VCaP (cell line): ENCODE data around the gene THADA.

Source experiments
- H3K27ac ChIP-seq: fragments of 450-650 bp; 2 replicates; pipeline ENCODE4 v1.5.1; 2017
- TF ChIP-seq, protein P1 (sequence below): fragments of 450-650 bp; conservative IDR thresholded peaks from 2 replicates; pipeline ENCODE4 v1.5.1; 2017; ENCODE audit warnings: mild to moderate bottlenecking, moderate library complexity

The THADA gene

DNA sequence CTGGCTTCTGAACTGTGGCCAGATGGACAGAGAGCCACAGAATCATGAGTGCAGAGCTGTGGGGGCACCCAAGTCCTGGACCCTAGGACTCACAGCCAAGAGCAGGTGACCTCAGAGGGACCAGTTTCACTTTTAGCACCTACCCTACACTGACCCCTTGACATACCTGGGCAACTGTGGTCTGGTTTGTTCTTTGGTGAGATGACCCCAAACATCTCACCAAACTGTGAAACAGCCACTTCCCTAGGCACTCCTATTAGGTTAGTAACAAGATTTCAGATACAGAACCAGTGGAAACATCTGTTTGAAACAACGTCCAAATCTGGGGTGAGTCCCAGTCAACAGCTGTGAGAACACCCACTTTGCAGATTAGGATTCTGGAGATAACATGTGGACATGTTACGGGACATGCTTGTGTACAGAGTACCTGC, 367.5 kb downstream of the THADA start:
- peak overlapping the region; percentile 99 for H3K27ac ChIP-seq
- TF ChIP-seq, protein P1, sequence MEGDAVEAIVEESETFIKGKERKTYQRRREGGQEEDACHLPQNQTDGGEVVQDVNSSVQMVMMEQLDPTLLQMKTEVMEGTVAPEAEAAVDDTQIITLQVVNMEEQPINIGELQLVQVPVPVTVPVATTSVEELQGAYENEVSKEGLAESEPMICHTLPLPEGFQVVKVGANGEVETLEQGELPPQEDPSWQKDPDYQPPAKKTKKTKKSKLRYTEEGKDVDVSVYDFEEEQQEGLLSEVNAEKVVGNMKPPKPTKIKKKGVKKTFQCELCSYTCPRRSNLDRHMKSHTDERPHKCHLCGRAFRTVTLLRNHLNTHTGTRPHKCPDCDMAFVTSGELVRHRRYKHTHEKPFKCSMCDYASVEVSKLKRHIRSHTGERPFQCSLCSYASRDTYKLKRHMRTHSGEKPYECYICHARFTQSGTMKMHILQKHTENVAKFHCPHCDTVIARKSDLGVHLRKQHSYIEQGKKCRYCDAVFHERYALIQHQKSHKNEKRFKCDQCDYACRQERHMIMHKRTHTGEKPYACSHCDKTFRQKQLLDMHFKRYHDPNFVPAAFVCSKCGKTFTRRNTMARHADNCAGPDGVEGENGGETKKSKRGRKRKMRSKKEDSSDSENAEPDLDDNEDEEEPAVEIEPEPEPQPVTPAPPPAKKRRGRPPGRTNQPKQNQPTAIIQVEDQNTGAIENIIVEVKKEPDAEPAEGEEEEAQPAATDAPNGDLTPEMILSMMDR, result no peak

DNA sequence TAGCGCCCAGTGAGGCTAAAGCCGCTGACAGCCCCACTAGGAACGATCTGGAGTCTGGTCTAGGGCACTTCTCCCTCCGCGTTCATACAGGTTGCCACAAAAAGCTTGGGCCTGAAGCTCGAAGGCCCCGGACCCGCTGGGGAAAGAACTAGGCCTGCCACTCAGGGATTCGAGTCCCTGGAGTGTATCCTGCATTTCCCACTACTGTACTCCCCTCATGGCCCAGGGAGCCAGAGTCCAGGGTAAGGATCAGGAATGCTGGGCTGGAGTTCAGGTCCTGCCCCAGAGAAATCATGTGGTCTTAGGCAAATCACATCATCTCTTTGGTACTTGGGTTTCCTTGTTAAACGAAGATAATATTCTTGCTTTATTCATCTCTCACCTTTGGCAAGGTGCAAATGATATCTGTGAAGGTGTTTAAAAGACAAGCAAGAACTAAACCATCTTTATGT, 368.0 kb downstream of the THADA start:
- TF ChIP-seq, protein P1, result 0 out of 2 replicates have a peak, but pooled peaks have one; percentile 1
- H3K27ac ChIP-seq, result peak overlapping the region; percentile 99

GRCh38 chr2:43226955-43227829, 368.6 kb downstream of the THADA start:
- peak overlapping the region; percentile 99 for H3K27ac ChIP-seq
- TF ChIP-seq, protein P1, result peak; percentile 34

DNA sequence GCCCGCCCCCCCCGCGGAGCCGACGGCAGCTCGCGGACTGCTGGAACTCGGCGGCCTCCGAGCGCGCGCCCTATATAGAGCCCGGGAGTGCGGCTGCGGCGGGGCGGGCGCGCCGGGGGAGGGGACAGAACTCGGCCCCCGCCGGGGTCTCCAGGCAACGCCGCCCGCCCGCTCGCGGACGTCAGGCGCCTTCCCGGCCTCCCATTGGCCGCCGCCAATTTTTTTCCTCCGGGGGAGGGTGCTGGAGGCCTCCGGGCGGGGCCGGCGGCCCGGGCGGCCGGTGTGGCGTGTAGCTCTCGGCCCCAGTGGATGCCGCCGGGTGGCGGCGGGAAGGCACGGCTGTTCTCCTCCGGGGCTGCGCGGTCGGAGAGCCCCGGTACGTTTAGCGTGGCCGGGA, 369.3 kb downstream of the THADA start, which contains the start of gene ZFP36L2:
Gene ZFP36L2 (minus strand): TSS at position 49 of the 397 bp plus-strand sequence. CDS start 291 bp downstream, outside the sequence.
- peak within 1 kb of the TSS; percentile 99 for H3K27ac ChIP-seq
- TF ChIP-seq, protein P1, result no peak

DNA sequence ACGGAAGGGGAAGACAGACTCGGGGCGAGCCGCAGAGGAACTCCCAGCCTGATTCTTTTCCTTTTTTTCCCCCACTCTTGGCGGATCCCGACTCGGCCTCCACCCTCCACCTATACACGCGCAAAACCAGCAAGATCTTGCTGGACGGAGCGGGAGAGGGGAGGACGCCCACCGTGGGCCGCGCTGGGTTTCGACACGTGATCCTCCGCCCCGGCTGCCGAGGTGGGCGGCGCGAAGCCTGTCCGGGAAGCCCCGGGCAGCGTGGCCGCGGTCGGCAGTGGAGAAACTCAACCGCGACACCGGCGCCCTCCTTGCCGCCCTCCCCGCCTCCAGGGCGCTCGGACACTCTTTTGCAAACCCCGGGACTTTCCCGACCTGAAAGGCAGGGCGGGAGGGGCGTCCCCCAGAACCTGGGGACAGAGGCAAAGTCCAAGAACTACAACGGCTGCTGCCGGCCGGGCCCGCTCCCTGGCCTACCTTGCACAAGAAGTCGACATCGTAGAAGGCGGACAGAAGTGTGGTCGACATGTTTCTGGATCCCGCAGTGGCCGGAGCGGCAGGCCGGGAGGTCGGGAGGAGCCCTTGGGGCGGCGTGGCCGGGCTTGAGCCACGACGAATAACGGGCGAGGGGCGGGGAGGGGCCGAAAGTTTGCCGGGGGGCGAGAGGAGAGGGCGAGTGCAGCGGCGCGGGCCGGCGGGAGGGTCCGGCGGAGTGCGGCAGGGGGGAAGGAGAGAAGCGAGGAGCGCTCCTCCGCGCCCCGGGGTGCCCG, 369.9 kb downstream of the THADA start:
- TF ChIP-seq, protein P1, result no peak
- H3K27ac ChIP-seq, result peak overlapping the region; percentile 99

DNA sequence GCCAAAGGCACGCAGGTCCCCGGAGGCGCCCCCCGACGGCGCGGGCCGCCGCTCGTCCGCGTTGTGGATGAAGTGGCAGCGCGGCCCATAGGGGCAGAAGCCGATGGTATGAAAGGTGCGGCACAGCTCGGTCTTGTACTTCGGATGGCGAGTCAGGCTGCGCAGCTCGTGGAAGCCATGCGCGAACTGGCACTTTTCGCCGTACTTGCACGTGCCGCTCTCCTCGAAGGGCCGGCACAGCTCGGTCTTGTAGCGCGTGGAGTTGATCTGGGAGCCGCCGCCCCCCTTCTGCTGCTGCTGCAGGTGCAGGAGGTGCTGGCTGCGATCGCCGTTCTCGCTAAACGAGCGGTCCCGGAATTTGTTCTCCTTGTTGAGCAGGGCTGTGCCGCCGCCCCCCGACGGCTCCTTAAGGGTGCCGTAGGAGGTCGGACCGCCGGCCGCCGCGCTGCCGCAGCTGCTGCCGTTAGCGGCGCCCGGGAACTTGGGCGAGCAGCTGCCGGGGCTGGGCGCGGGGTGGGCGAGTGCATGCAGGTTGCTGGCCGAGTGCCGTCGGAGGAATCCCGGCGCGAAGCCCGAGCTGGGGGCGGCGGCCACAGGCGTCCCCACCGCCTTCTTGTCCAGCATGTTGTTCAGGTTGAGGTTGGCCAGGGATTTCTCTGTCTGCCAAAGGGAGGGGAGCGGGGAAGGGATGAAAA, 370.6 kb downstream of the THADA start:
- TF ChIP-seq, protein P1, result no peak
- peak overlapping the region; percentile 99 for H3K27ac ChIP-seq
